NCI-H345 treated with DMSO at 0.1 percent for 48 hours (cell line): ENCODE data around the gene DOK3.

Experiments
- DNase-seq: peaks from one replicate; lab custom pipeline; 2025; ENCODE audit not compliant: unreplicated experiment; lab: John Stamatoyannopoulos, UW

DOK3 gene, protein sequence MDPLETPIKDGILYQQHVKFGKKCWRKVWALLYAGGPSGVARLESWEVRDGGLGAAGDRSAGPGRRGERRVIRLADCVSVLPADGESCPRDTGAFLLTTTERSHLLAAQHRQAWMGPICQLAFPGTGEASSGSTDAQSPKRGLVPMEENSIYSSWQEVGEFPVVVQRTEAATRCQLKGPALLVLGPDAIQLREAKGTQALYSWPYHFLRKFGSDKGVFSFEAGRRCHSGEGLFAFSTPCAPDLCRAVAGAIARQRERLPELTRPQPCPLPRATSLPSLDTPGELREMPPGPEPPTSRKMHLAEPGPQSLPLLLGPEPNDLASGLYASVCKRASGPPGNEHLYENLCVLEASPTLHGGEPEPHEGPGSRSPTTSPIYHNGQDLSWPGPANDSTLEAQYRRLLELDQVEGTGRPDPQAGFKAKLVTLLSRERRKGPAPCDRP

DNA sequence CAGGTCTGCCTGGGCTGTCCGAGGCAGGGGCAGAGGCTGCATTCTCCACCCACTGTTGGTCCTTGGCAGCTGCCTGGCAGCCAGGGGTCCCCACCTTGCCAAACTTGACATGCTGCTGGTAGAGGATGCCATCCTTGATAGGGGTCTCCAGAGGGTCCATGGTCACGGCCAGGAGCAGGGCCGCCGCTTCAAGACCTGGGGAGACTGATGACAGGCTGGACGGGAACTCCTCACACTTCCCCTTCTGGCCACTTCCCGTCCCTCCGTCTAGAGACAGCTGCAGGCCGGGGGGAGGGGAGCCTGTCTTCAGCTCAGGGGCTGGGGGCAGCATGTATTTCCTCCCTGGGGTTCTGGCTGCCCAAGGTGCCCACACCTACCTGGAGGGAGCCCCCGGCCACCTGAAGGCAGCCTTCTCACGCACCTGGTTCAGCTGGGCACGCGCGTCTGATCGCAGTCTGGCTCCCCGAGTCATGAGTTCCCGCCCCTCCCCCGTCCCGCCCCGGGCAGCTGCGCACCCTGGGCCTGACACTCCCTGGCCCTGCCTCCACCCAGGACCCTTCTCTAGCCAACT is at the start of gene DOK3:
TSS of gene DOK3 (minus strand) at position 446 of the 571 bp plus-strand sequence. CDS start at position 160, 286 bp downstream.
- DNase-seq, result no peak

DNA sequence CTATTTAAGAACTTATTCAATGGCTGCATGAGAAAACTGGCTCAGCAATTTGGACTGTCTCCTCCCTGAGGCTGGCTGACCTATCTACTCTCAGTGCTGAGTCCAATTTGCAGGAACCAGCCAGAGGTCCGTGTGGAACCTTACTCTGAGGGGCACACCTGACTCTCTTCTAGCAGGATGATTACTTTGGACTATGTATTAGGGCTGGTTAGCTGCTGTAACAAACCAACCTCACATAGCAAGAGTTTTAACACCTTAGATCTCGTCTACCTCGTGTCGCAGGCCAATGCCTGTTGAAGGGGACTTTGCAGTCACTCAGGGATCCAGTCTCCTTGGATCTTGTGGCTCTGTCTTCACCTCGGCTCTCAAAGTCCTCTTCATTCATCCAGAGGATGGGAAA is 48.2 kb upstream of the DOK3 start:
- no peak for DNase-seq

DNA sequence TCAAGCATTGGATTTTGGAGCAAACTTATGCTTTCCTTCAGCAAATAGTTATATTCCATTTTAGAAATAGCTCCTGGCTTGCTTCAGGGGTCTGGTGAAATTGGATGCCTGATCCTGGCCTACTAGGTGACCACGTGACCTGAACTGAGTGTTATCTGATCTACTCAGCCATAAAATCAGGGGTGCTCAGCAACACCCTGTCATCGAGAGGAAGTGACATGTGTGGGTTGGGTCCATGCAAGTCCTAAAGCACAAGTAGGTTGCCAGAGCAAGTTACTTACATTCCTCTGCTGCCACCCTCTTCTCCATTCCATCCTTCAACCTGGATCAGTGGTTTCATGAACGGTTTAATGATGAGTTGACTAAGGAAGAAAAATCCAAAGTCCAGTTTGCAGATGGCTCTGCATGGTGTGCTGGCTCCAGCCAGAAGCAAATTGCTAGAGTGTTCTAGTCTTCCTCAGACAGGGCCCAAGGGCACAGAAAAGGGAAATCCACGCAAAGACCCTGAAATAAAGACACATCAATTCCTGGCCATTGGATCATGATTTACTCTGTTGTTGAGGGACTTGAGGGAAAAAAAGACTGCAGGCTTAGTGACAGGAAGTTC is 47.5 kb upstream of the DOK3 start:
- no peak for DNase-seq

DNA sequence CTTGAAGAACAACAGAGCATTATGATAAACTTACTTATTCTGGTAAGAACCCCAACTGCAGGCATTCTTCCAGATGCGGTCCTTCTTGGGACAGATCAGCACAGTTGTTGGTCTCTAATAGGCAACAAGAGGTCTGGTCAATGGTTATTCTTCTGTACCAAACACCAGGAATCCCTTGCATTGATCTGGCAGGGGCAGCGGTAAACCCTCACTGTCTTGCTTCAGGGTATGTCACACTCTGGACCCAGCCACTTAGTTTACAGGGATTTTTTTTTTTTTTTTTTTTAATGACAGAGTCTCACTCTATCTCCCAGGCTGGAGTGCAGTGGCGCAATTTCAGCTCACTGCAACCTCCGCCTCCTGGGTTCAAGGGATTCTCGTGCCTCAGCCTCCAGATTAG is 46.0 kb upstream of the DOK3 start:
- no peak for DNase-seq

DNA sequence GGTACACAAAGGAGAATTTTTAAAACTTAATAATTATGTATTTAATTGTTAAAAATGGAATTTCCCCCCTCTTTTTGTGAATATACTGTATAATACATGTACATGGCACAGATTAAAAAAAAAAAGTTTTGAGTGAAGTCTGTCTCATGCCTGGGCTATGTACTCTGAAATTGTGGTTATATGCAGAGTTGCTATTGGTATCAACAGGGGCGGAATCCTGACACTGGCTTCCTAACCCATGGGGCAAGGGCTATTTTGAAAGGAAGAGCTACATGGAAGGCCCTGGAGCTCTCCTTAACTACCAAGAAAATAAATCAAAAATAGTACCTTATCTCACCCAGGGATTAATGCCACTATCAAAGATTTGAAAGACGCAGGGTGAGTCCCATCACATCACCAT is 45.6 kb upstream of the DOK3 start:
- DNase-seq, result no peak

DNA sequence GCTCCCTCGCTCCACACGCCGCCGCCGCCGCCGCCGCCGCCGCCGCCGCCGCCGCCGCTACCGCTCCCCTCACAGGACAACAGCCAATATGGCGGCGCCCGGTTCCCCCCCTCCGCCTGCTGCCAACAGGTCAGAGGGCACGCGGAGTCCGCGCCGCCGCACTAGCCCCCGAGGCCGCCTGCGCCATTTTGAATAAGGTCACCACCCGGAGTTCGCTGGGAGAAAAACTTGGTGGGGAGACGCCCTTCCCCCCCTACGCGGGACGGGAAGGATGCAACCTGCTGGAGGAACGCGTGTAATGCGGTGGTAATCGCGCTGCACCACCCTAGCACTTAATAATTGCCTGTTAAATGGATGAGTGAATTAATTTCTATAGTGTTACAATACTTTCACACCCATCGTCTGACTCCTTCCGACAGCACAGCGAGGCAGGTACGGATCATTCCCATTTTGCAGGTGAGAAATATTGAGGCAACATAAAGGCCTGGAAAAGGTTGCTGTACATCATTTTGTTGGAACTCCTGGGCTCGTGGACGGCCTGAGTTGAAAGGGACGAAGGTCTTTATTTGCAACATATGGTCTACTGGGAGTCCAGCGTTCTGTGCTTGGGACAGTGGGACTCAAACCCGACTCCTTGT is 45.0 kb upstream of the DOK3 start, which contains the start of gene FAM193B:
TSS of gene FAM193B (minus strand) at position 90 of the 638 bp plus-strand sequence. CDS start 105 bp downstream, outside the sequence.
- peak; percentile 82 for DNase-seq

DNA sequence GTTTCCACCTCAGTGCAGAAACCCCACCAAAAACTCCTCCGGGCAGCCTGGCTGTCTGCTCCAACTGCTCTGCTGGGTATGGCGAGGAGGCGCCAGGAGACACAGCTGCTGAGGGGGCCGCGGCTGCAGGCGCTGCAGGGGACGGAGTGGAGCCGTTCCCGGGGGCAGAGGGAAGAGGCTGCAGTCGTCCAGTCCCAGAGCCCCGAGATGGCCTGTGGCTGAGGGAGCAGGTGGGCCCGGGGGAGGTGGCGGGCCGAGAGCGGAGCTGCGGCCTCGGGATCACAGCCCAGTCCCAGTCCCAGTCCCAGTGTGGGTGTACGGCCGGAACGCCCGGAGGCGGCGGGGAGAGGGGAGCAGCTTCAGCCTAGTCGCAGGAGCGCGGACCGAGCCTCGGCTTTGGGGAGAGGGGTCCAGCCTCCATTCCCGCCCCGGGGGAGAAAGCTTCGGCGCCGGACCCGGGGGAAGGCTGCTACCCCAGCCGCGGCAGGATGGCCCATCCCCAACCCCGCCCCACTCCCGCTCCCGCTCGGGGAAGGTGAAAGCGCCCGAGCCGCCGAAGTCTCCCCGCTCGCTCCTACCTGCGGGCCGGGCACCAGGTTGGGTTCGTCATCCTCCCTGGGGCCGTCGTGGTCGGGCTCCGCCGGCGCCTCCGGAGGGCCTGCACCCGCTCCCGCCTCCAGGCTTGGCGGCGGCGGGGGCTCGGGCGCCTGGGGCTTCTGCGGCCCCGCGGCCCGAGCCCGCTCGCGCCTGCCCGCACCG is 44.2 kb upstream of the DOK3 start:
- DNase-seq, result no peak

DNA sequence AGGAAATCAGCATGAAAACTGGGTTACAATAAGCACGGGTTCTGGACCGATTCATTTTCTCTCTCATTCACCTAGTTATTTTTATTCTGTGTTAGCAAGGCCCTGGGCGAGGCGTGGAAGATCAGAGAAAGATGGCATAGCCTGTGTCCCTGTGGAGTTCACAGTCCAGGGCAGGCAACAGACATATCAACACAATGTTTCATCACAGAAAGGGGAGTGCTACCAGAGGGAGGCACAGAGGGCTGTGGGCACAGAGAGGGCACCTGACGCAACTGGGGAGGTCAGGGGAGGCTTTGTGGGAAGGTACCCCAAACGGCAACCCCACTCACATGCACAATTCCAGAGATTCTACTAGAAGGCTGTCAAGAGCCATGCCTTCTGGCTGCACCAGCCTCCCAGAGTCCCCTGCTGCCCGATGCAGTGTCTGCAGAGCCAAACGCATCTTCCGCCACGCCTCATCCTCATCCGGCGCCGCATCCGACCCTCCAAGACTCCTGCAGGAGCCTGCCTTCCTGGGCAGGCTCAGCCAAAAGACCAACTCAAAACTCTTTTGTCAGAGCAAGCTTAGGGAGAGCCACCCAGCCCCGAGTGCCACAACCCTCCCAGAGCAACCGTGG is 43.3 kb upstream of the DOK3 start:
- DNase-seq, result no peak

DNA sequence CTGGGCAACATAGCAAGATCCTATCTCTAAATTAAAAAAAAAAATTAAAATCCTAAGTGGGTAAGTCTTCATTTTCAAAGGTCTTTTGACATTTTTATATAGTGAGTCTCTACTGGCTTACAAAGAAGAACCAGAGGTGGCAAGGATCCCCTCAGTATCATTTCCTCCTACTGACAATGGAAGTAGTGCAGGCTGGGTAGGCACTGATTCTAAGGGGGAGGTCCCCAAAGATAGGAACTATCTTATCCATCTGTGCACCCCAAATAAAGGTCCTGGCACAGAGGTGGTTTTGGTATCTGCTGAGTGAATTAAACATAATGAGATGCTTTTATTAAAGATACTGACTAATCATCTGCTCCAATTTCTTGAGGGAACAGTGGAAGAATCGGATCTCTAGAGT is 40.5 kb upstream of the DOK3 start:
- no peak for DNase-seq

DNA sequence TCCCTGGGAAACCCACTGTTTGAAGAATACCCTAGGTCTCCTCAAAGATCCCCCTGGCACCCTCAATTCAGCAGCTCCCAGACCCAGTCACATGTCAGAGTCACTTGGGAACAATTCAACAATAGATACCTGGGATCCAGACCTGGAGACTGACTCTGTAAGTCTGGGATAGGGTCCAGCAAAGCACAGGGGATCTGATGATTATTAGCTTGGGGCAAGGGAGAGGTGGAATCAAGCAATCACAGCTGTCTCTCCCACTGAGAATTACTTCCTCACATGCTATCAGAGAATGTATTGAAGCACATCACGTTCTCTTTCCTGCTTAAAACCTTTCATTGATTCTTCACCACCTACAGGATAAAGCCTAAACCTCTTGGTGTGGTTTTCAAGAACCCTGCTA is 38.9 kb upstream of the DOK3 start:
- DNase-seq, result no peak

DNA sequence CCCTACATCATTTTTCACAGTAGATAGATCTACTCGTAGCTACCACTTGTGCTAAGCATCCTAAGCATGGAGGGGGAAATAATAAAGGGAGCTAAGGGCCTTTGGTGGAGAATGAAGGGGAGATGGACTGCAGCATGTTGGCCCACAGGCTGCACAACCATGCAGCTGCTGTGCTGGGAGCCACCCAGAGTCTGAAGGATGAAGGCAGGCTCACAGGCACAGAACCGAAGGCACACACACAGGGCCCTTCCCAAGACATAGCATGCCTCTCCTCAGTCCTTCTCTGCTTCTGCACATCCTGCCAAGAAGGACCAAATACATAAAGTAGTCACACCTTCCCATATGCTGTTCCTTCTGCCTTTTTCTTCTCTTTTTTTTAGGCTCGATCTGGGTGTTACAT is 38.1 kb upstream of the DOK3 start:
- DNase-seq, result no peak

DNA sequence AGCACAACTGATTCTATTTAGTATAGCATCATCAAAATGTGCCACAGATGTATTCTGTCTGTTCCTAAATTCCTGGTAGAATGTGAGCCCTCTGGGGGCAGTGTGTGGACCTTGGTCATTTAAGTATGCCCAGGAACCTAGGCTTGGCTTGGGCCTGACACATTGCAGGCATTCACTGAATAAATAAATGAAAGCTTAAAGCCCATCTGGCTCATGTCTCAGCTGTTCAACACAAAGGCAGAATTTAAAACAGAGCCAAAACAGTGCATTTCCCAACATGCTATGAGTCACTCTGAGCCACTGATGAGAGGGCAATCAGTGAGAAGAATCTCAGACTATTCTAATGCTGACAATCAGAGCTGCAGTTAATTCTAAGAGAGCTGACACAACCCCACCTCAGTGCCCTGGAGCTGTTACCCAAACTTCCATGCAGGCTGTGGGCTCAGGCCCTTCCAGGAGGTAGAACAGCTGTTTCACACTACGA is 36.7 kb upstream of the DOK3 start:
- DNase-seq, result no peak

DNA sequence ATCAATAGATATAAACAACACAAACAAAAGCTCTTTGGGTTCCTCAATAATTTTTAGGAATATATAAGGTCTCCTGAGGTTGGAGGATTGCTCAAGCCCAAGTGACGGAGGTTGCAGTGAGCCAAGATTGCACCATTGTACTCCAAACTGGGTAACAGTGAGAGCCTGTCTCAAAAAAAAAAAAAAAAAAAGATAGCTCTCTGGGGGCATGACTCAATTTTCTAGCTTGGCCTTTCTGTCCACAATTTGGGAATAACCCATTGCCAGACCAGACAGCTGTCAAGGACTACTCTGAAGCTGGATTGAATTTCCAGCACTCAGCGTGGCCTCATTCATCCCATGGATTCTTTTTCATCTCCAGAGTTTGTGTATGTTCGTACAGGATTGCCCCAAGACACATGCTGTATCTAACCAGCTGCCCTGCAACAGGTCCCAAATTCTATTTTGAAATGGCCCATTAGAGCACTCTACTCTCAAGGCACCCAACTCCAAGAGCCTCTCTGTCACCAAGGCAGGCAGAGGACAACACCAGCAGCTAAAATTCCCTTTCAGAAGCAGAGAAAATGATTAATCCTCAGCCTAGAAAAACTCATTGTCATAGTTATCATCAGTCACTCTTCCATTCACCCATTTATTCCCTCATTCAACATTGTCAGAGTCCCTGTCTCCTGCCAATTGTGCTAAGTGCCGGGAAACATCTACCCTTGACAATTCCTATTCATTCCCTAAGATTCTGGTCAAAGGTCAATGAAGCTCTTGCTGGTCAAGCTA is 36.0 kb upstream of the DOK3 start:
- DNase-seq, result no peak

DNA sequence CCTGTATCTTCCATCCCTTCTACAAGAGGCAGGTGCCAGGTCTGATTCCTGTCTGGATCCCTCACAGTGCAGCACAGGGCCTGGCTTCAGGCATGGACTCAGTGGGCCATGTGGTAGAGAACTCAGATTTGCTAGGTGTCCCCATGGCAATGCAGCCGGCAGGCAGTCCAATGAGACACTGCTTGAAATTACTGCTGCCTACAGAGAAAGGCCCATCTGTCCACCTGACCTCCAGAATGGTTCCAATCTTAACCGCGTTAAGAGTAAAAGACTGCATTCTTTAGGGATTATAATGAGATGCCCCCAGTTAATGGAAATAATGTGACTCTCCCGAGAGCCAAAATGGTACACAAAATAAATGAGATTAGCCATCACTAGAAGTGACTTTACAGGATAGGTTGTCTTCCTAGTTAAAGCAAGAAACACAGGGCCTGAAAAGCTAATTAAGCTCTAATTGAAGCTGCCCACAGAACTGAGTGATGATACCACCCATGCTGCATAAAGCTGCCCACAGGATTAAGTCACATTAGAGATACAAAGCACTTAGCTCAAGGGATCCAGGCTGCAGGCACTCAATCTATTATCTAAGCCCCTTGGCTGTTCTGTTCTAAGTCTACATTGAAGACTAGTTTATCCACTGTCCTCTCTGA is 33.3 kb upstream of the DOK3 start:
- DNase-seq, result no peak

DNA sequence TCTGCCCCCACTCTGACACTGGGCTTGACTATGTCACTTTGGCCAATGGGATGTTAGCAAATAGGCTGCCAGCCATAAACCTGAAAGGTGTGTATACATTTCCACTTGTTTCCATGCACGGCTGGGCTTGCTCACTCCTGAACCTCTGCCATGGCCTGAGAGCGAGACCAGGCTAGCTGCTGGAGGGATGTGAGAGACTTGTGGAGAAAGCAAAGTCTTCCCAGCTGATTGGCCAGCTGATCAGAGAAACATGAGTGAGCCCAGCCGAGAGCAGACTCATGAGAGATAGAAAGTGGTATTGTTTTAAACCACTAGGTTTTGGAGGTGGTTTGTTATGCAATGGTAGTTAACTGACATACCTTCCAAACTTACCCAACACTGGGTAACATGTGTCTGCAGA is 30.8 kb upstream of the DOK3 start:
- no peak for DNase-seq

DNA sequence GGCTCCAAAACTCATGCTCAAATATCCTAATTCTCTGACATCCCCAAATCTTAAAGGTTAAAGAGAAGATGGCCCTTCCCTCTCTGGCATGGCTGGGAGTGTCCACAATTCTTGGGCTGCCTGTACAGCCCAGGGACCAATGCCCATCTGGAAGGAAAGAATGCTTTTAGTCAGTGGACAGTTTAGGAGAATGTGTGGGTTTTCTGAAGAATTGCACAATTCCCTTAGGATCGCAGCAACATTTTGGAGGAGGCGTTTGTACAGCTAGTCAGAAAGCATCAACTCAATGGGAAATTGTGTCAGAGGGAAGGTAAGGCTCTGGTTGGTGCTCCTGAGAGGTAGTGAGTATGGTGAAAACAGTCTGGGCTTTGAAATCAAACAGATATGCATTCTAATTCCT is 29.8 kb upstream of the DOK3 start:
- DNase-seq, result no peak

DNA sequence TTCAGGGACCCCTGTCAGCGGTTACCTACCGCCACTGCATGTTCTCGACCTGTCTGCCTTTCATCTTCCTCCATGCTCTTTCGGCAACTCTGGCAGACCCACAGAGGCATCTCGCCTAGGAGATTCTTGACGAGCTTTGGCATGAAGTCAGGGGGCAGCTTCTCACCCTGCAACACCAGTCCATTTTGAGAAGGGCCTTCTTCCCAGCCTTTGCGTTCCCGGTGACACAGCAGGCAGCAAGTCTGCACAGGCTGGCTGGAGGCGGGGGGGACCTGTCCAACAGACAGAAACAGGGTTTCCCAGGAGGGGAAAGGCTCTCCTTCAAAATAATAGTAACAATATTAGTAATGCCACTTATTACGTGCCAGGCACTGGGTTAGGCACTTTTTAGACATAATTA is 29.2 kb upstream of the DOK3 start:
- DNase-seq, result no peak

DNA sequence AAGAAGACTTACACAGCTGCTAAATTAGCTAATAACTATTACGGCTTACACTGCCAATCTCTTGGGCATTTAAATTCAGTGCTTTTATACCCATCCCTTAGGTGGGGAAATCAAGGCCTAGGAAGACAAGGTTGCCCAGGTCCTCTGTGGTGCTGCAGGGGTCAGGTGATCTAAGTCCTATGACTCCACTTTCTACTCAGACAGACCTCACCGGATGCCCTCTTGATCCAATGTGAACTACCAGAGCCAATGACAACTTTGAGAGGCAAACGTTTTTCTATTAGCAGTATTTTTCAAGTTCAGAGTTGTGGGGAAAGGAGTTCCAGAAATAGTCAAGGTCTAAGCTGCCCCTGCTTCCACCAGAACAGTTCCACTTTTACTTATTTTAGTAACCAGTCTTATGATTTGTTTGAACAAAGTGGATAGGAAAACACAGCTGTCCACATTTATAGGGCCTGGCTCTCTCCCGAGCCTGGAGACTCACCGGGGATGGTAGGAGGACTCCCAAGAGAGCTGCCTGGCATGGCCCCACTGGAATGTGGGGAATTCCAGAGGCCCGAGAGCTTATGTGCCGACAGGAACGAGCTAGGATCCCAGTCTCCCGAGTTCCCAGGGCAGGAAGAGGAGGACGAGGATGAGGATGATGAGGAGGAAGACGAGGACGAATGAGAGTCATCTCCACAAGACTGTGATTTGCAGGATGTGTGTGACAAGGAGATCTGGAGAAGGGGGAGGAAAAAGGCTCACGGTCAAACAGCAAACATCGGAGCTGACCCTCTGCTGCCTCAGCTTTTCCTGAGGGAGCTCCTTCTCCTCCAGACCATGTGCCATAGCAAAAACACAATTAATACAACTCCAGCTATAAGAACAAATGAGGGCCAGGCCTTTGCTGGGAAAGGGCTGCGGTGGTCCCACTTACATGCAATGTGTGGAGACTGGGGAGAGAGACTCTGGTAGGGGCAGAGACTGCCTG is 28.0 kb upstream of the DOK3 start:
- no peak for DNase-seq
